Chondrocyte (in vitro differentiated cells): Measurements from ENCODE around the gene ZNF599. TPM values are rescaled to one million over a fixed set of nuclear protein-coding genes. Genes with fewer than 3 reads are reported as not detected.
A peak's percentile ranks its signal among the peaks of the same experiment; 100 is the strongest.

Experiments
- DNase-seq: peaks from one replicate; pipeline ENCODE4 v3.0.0; 2021; ENCODE audit warnings: mixed read lengths, low spot score
- H3K27ac Mint-ChIP-seq: one replicate; pipeline ENCODE4 v1.8.0; 2021; ENCODE audit warnings: mild to moderate bottlenecking, moderate library complexity, mixed read lengths; ENCODE audit not compliant: unreplicated experiment
- H3K27me3 Mint-ChIP-seq: 2 replicates; pipeline ENCODE4 v1.8.0; 2021; ENCODE audit warnings: low read depth, mixed read lengths
- H3K36me3 Mint-ChIP-seq: 2 replicates; pipeline ENCODE4 v1.8.0; 2021; ENCODE audit warnings: low read depth, mixed read lengths
- H3K4me1 Mint-ChIP-seq: 2 replicates; pipeline ENCODE4 v1.8.0; 2021; ENCODE audit warnings: low read depth, mild to moderate bottlenecking, mixed read lengths
- H3K4me3 Mint-ChIP-seq: one replicate; pipeline ENCODE4 v1.8.0; 2021; ENCODE audit warnings: mild to moderate bottlenecking, moderate library complexity, mixed read lengths; ENCODE audit not compliant: unreplicated experiment
- H3K9me3 Mint-ChIP-seq: 2 replicates; pipeline ENCODE4 v1.8.0; 2021; ENCODE audit warnings: low read depth, mixed read lengths
- CTCF ChIP-seq: fragments of 200-600 bp; sonication (generic); IDR thresholded peaks from 2 replicates; pipeline ENCODE4 v1.5.0; 2021; ENCODE audit warnings: antibody characterized with exemption, mild to moderate bottlenecking, moderate library complexity
- total RNA-seq: library from RNA; stranded (reverse); gene quantifications from 3 replicates; pipeline ENCODE4 v1.2.1, GENCODE V29; 2021

Gene ZNF599
- total RNA-seq, 1 donor from 2014 or later: 4.8 TPM

- Mint-ChIP-seq H3K27me3 (peaks cover 13% of the 10 kb centered on the region), H3K4me1 (no peaks in the 10 kb centered on the region), H3K9me3 (peaks cover 19% of the 10 kb centered on the region), H3K4me3 (no peak overlapping the region), H3K36me3 (peaks cover 3% of the 10 kb centered on the region), H3K27ac (no peak overlapping the region)
- TF ChIP-seq CTCF: no peak
- DNase-seq: no peak
Measured at GRCh38 chr19:34715357-34715756, 57.7 kb downstream of the ZNF599 start.

GRCh38 chr19:34713262-34713637 is 59.8 kb downstream of the ZNF599 start:
- H3K4me1 Mint-ChIP-seq: no peaks in the 10 kb centered on the region
- no peak overlapping the region for H3K4me3 Mint-ChIP-seq
- TF ChIP-seq CTCF: no peak
- no peak for DNase-seq
- H3K9me3 Mint-ChIP-seq: peaks cover 19% of the 10 kb centered on the region
- H3K27ac Mint-ChIP-seq: no peak overlapping the region
- H3K36me3 Mint-ChIP-seq: peaks cover 3% of the 10 kb centered on the region
- peaks cover 13% of the 10 kb centered on the region for H3K27me3 Mint-ChIP-seq

GRCh38 chr19:34712395-34713261 is 60.4 kb downstream of the ZNF599 start:
- Mint-ChIP-seq H3K36me3 (peaks cover 3% of the 10 kb centered on the region), H3K27me3 (peaks cover 13% of the 10 kb centered on the region), H3K9me3 (peaks cover 16% of the 10 kb centered on the region), H3K4me1 (no peaks in the 10 kb centered on the region), H3K27ac (no peak overlapping the region), H3K4me3 (no peak overlapping the region)
- DNase-seq: no peak
- TF ChIP-seq CTCF: peak; percentile 85

DNA sequence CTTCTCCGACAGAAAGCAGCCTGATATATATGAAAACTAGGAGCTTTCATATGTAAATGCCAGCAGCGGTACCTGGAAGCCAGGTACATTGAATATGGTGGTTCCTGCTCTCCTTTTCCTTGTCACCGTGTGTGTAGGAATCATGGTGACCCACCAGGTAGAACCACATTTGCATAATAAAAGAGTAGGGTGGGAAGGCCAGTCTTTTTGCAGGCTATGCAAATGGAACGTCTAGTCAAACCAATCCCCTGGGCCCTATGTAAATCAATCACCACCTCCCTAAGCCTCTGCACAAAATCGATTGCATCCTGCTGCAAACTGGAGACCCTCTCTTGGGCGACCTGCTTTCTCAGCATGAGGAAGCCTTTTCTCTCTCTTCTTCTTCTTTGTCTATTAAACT is 61.1 kb downstream of the ZNF599 start:
- Mint-ChIP-seq H3K4me3 (no peak overlapping the region), H3K9me3 (peaks cover 19% of the 10 kb centered on the region), H3K4me1 (no peaks in the 10 kb centered on the region), H3K27me3 (peaks cover 8% of the 10 kb centered on the region), H3K36me3 (peaks cover 3% of the 10 kb centered on the region), H3K27ac (no peak overlapping the region)
- no peak for DNase-seq
- TF ChIP-seq CTCF: no peak

Other genes with a start within 250 kb of the ZNF599 start
- 0.44 to 0.56 TPM (median 0.47 TPM) in 3 replicates for gene SCGB2B2, start 96.1 kb downstream of the ZNF599 start, total RNA-seq
- 19.5 to 32.4 TPM (median 23.3 TPM) in 3 replicates for gene ZNF302, start 95.5 kb downstream of the ZNF599 start, total RNA-seq
- gene ZNF181, start 39.0 kb downstream of the ZNF599 start, total RNA-seq: 8.1 to 8.8 TPM (median 8.7 TPM) in 3 replicates
- gene ZNF30, start 153.7 kb upstream of the ZNF599 start, total RNA-seq: 2.8 to 3.9 TPM (median 3.7 TPM) in 3 replicates
- 3.1 to 4.1 TPM (median 3.2 TPM) in 3 replicates for gene ZNF792, start 191.0 kb upstream of the ZNF599 start, total RNA-seq
- gene GRAMD1A, start 227.1 kb upstream of the ZNF599 start, total RNA-seq: 58.4 to 67.9 TPM (median 65.8 TPM) in 3 replicates